Nephron (organoid): ENCODE results near the gene ATP9A.
"Not testable (repeated sequence)": the region's sequence is repeated elsewhere in the genome, so short reads cannot be mapped to it uniquely, and the experiment has no call there.

Experiments
- H3K27ac Mint-ChIP-seq, 3 experiments: 2 replicates each; pipeline ENCODE4 v1.8.0; 2020; ENCODE audit warnings: mixed read lengths in 3 of 3, mild to moderate bottlenecking in 2 of 3, moderate library complexity in 1 of 3
- H3K27me3 Mint-ChIP-seq: 2 replicates; pipeline ENCODE4 v1.8.0; 2021; ENCODE audit warnings: low read depth, mild to moderate bottlenecking, moderate library complexity, mixed read lengths
- H3K36me3 Mint-ChIP-seq: 2 replicates; pipeline ENCODE4 v1.8.0; 2020; ENCODE audit warnings: low read depth, mixed read lengths
- H3K4me1 Mint-ChIP-seq: 2 replicates; pipeline ENCODE4 v1.8.0; 2020; ENCODE audit warnings: mixed read lengths
- H3K4me3 Mint-ChIP-seq, 3 experiments: 2 replicates each; pipeline ENCODE4 v1.8.0; 2020; ENCODE audit warnings: mild to moderate bottlenecking in 3 of 3, mixed read lengths in 3 of 3, moderate library complexity in 2 of 3
- H3K9me3 Mint-ChIP-seq: 2 replicates; pipeline ENCODE4 v1.8.0; 2020; ENCODE audit warnings: mixed read lengths
- CTCF ChIP-seq, 3 experiments: fragments of 200-600 bp; sonication (generic); IDR thresholded peaks; one replicate each; pipeline ENCODE4 v1.5.0; 2021; ENCODE audit warnings: antibody characterized with exemption in 3 of 3; ENCODE audit not compliant: unreplicated experiment in 3 of 3

Gene ATP9A

DNA sequence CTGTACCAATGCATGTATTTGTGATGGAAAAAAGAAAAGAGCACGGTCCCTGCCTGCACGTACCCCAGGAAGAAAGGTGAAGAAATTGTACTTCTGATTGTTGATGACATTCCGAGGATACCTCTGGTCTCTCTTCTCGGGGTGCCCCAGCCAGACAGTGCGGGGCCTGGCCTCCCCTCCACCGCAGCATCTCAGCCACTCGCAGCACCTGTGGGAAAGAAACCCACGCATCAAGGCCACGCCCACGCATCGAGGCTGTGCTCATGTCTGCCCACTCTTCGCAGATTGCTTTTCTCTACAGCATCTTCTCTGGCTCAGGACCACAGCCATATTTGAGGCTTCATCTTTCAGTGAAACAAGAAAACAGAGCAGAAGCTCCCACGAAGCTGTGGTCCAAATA is 38.4 kb downstream of the ATP9A start:
- H3K9me3 Mint-ChIP-seq = no peaks in the 10 kb centered on the region
- H3K27me3 Mint-ChIP-seq = no peaks in the 10 kb centered on the region
- no peak overlapping the region for H3K4me3 Mint-ChIP-seq
- H3K36me3 Mint-ChIP-seq = peaks cover 5% of the 10 kb centered on the region
- H3K4me1 Mint-ChIP-seq = peaks cover 27% of the 10 kb centered on the region
- H3K27ac Mint-ChIP-seq = no peak overlapping the region
- no peak for TF ChIP-seq CTCF (IDR thresholded peaks at IDR 0.05; ENCODE audit: unreplicated experiment in 3 of 3)

- no peak overlapping the region for H3K4me3 Mint-ChIP-seq
- H3K27me3 Mint-ChIP-seq = no peaks in the 10 kb centered on the region
- no peak overlapping the region for H3K27ac Mint-ChIP-seq
- peaks cover 22% of the 10 kb centered on the region for H3K4me1 Mint-ChIP-seq
- H3K9me3 Mint-ChIP-seq = no peaks in the 10 kb centered on the region
- H3K36me3 Mint-ChIP-seq = peaks cover 13% of the 10 kb centered on the region
- TF ChIP-seq CTCF (IDR thresholded peaks at IDR 0.05; ENCODE audit: unreplicated experiment in 3 of 3) = no peak
These were observed 39.5 kb downstream of the ATP9A start for GRCh38 chr20:51728737-51729136.

GRCh38 chr20:51727872-51728271 is 40.3 kb downstream of the ATP9A start:
- Mint-ChIP-seq H3K4me1 (peaks cover 20% of the 10 kb centered on the region), H3K36me3 (peaks cover 16% of the 10 kb centered on the region), H3K27me3 (no peaks in the 10 kb centered on the region), H3K27ac (no peak overlapping the region), H3K9me3 (peaks cover 2% of the 10 kb centered on the region), H3K4me3 (no peak overlapping the region)
- no peak for TF ChIP-seq CTCF (IDR thresholded peaks at IDR 0.05; ENCODE audit: unreplicated experiment in 3 of 3)

GRCh38 chr20:51725584-51726176 is 42.5 kb downstream of the ATP9A start:
- Mint-ChIP-seq H3K27ac (no peak overlapping the region), H3K4me1 (peaks cover 11% of the 10 kb centered on the region), H3K36me3 (peaks cover 31% of the 10 kb centered on the region), H3K9me3 (peaks cover 4% of the 10 kb centered on the region), H3K27me3 (no peaks in the 10 kb centered on the region), H3K4me3 (no peak overlapping the region)
- TF ChIP-seq CTCF (IDR thresholded peaks at IDR 0.05; ENCODE audit: unreplicated experiment in 3 of 3) = no peak

GRCh38 chr20:51723026-51723425 is 45.2 kb downstream of the ATP9A start:
- H3K4me3 Mint-ChIP-seq, H3K27ac Mint-ChIP-seq, H3K4me1 Mint-ChIP-seq, H3K27me3 Mint-ChIP-seq, H3K9me3 Mint-ChIP-seq: not testable (repeated sequence)
- H3K36me3 Mint-ChIP-seq = peaks cover 34% of the 10 kb centered on the region

DNA sequence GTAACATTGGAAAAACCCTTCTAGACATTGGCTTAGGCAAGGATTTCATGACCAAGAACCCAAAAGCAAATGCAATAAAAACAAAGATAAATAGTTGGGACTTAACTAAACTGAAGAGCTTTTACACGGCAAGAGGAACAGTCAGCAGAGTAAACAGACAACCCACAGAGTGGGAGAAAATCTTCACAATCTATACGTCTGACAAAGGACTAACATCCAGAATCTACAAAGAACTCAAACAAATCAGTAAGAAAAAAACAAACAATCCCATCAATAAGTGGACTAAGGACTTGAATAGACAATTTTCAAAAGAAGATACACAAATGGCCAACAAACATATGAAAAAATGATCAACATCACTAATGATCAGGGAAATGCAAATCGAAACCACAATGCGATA is 45.9 kb downstream of the ATP9A start:
- H3K27me3 Mint-ChIP-seq, H3K27ac Mint-ChIP-seq, H3K9me3 Mint-ChIP-seq, H3K4me3 Mint-ChIP-seq: not testable (repeated sequence)
- Mint-ChIP-seq H3K4me1 (peaks cover 11% of the 10 kb centered on the region), H3K36me3 (peaks cover 36% of the 10 kb centered on the region)

DNA sequence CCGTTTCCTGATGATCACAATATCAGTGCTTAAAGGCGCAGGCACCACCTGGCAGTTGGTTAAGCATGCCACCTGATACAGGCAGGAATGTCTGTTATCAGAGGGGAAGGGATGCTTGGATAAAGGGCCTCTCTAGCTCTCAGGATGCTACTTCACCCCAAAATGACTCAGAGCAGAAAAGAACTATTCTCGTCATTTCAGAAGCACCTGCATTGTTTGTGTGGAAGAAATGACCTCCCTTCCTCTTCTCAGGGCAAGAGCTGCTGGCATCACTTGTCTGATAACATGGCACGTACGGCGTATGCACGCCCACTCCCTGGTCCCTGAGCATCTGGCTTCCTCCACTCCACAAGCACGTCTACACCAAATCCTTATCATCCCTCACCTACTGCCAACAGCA is 47.3 kb downstream of the ATP9A start:
- H3K4me1 Mint-ChIP-seq = peaks cover 12% of the 10 kb centered on the region
- H3K4me3 Mint-ChIP-seq = no peak overlapping the region
- peaks cover 35% of the 10 kb centered on the region for H3K36me3 Mint-ChIP-seq
- H3K27me3 Mint-ChIP-seq = peaks cover 6% of the 10 kb centered on the region
- H3K27ac Mint-ChIP-seq = no peak overlapping the region
- TF ChIP-seq CTCF (IDR thresholded peaks at IDR 0.05; ENCODE audit: unreplicated experiment in 3 of 3) = no peak
- peaks cover 4% of the 10 kb centered on the region for H3K9me3 Mint-ChIP-seq
